GM12878 (cell line): ENCODE data around the gene MYLK4.

ENCODE experiments used
- CEBPB ChIP-seq, 2 experiments: fragments of 150-350 bp in 1 of 2; IDR thresholded peaks; 2 replicates each; pipeline ENCODE4 v1.6.1; 2012 to 2014; ENCODE audit warnings: low read depth in 2 of 2, low read length in 2 of 2, borderline replicate concordance in 1 of 2, inconsistent platforms in 1 of 2
- CTCF ChIP-seq, 3 experiments: IDR thresholded peaks in 2 of 3; conservative IDR thresholded peaks in 1 of 3; 2 replicates each; pipeline ENCODE4 v1.5.1; 2011; ENCODE audit warnings: low read depth in 3 of 3, low read length in 3 of 3, mild to moderate bottlenecking in 3 of 3, control low read depth in 2 of 3, moderate library complexity in 2 of 3, inconsistent platforms in 1 of 3, mixed read lengths in 1 of 3; ENCODE audit not compliant: control insufficient read depth in 2 of 3, insufficient read depth in 1 of 3; ENCODE audit errors: extremely low read depth in 1 of 3
- DPF2 ChIP-seq: fragments of 450-650 bp; IDR thresholded peaks from 2 replicates; pipeline ENCODE4 v1.6.1; 2017; ENCODE audit warnings: mild to moderate bottlenecking
- EP300 ChIP-seq, 2 experiments: fragments of 150-350 bp in 1 of 2; IDR thresholded peaks; 2 replicates each; pipeline ENCODE4 v1.6.1; 2011 to 2012; ENCODE audit warnings: low read depth in 2 of 2, low read length in 2 of 2, borderline replicate concordance in 1 of 2, improper control_type of control experiment in 1 of 2, inconsistent platforms in 1 of 2; ENCODE audit not compliant: control insufficient read depth in 1 of 2
- NR2C2 ChIP-seq: IDR thresholded peaks from 2 replicates; pipeline ENCODE4 v1.6.1; 2011; ENCODE audit warnings: borderline replicate concordance, low read depth; ENCODE audit not compliant: control insufficient read depth, insufficient read length
- POLR2A ChIP-seq: IDR thresholded peaks from 2 replicates; pipeline ENCODE4 v1.6.1; 2011; ENCODE audit warnings: low read depth, mild to moderate bottlenecking, low read length
- POLR2AphosphoS5 ChIP-seq: IDR thresholded peaks from 2 replicates; pipeline ENCODE4 v1.6.1; 2011; ENCODE audit warnings: mild to moderate bottlenecking, low read length, inconsistent platforms
- STAT1 ChIP-seq: fragments of 450-650 bp; conservative IDR thresholded peaks from 2 replicates; pipeline ENCODE4 v1.6.1; 2014; ENCODE audit warnings: antibody characterized with exemption, mild to moderate bottlenecking
- TAF1 ChIP-seq: IDR thresholded peaks from 2 replicates; pipeline ENCODE4 v1.6.1; 2011; ENCODE audit warnings: mild to moderate bottlenecking, low read depth, low read length, borderline replicate concordance
- USF1 ChIP-seq: IDR thresholded peaks from 2 replicates; pipeline ENCODE4 v1.6.1; 2011; ENCODE audit warnings: borderline replicate concordance, low read depth, mild to moderate bottlenecking, moderate library complexity, mixed read lengths, low read length; ENCODE audit not compliant: insufficient read depth; ENCODE audit errors: extremely low read length
- ZNF384 ChIP-seq: IDR thresholded peaks from 2 replicates; pipeline ENCODE4 v1.6.1; 2012; ENCODE audit warnings: low read depth, mild to moderate bottlenecking, low read length, improper control_type of control experiment, borderline replicate concordance

GRCh38 chr6:2752477-2753109, 1.9 kb upstream of the MYLK4 start:
- TF ChIP-seq POLR2AphosphoS5: no peak
- no peak for TF ChIP-seq STAT1
- TF ChIP-seq NR2C2: no peak
- no peak for TF ChIP-seq ZNF384
- no peak for TF ChIP-seq CTCF (IDR thresholded peaks at IDR 0.05 in 2 of 3, conservative IDR thresholded peaks at IDR 0.05 in 1 of 3; ENCODE audit: control insufficient read depth in 2 of 3, extremely low read depth in 1 of 3, insufficient read depth in 1 of 3, low read depth in 3 of 3, low read length in 3 of 3)
- no peak for TF ChIP-seq POLR2A
- TF ChIP-seq USF1: no peak
- TF ChIP-seq EP300 (IDR thresholded peaks at IDR 0.05; ENCODE audit: borderline replicate concordance in 1 of 2, control insufficient read depth in 1 of 2, low read depth in 2 of 2, low read length in 2 of 2): no peak
- TF ChIP-seq CEBPB (IDR thresholded peaks at IDR 0.05; ENCODE audit: borderline replicate concordance in 1 of 2, low read depth in 2 of 2, low read length in 2 of 2): no peak
- no peak for TF ChIP-seq DPF2
- TF ChIP-seq TAF1: no peak
